H7 (cell line): ENCODE results near the gene TRIM5. TPM values are rescaled to one million over a fixed set of nuclear protein-coding genes. Genes with fewer than 3 reads are reported as not detected.
A peak's percentile ranks its signal among the peaks of the same experiment; 100 is the strongest.

Experiments used
- DNase-seq: peaks from one replicate; pipeline ENCODE4 v3.0.0; 2012
- H3K27me3 ChIP-seq: 2 replicates; pipeline ENCODE4 v1.6.0; 2011; ENCODE audit warnings: mild to moderate bottlenecking, low read length; ENCODE audit not compliant: control insufficient read depth, insufficient read depth
- H3K36me3 ChIP-seq: replicated peaks from 2 replicates; pipeline ENCODE4 v1.5.1; 2011; ENCODE audit warnings: low read length; ENCODE audit not compliant: control insufficient read depth, insufficient read depth
- H3K4me3 ChIP-seq: 2 replicates; pipeline ENCODE4 v1.5.1; 2011; ENCODE audit warnings: low read depth, mild to moderate bottlenecking, control low read depth, low read length, moderate library complexity; ENCODE audit not compliant: insufficient read depth
- total RNA-seq: library from RNA; depleted of rRNA; stranded (reverse); fragments of >200 nt; shearing (Covaris generic); gene quantifications from 2 replicates; pipeline ENCODE4 v1.2.3, GENCODE V29; 2014; rRNA removed

The TRIM5 gene
- total RNA-seq, 1 experiment from 2014 or later: 12.3 TPM

DNA sequence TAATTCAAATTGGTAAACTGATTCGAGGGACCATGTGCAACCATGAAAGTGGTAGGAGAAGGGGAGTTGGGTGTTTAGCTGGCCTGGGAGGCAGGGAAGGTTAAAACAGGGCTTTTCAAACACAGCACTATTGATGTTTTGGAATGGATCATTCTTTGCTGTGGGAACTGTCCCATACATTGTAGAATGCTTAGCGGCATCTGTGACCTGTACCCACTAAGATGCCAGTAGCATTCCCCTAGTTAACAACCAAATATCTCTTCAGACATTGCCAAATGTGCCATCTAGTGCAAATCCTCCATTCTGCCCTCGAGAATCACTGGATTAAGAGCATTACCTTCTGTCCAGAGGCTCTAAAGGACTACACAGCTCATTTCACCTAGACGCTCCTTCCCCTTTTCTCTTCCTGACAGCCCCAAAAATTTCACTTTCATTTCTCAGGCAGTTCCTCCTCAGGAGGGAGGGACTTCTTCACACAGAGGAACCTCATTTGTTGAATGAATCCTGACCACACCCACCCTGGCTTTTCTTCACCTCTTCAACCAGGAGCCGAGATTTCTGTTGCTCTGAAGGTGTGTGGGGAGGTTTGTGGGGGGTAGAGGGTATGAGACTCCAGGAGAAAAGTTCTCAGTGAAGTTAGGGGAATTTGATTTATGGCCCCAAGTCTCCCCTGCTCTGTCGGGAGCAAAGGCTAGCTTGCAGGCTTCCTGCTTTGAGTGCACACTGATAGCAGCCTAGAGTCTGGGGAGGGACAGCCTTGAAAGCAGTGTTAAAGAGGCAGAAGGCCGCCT is 60.2 kb downstream of the TRIM5 start, which contains the start of gene TRIM34:
Gene TRIM34 (plus strand): TSS at position 513 of the 791 bp plus-strand sequence. CDS start 7,331 bp downstream, outside the sequence.
- Histone ChIP-seq H3K27me3 (no peaks in the 10 kb centered on the region), H3K36me3 (no peaks in the 10 kb centered on the region), H3K4me3 (peak within 1 kb of the TSS; percentile 6; the same call in 1 of the 2 replicates)
- peak; percentile 75 for DNase-seq

DNA sequence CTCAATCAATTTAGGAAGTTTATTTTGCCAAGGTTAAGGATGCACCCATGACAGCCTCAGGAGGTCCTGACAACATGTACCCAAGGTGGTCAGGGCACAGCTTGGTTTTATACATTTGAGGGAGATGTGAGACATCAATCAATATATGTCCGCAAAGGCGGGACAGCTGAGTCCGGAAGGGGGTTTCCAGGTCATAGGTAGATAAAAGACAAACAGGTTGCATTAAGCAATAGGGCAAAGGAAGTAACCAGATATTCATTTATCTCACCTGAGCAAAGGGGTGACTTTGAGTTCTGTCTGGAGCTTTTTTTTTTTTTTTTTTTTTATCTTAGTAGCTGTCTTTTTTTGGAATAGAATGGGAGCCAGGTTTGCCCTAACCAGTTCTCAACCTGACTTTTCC is 62.1 kb downstream of the TRIM5 start:
- Histone ChIP-seq H3K4me3 (no peak overlapping the region), H3K27me3 (no peaks in the 10 kb centered on the region), H3K36me3 (no peaks in the 10 kb centered on the region)
- no peak for DNase-seq

DNA sequence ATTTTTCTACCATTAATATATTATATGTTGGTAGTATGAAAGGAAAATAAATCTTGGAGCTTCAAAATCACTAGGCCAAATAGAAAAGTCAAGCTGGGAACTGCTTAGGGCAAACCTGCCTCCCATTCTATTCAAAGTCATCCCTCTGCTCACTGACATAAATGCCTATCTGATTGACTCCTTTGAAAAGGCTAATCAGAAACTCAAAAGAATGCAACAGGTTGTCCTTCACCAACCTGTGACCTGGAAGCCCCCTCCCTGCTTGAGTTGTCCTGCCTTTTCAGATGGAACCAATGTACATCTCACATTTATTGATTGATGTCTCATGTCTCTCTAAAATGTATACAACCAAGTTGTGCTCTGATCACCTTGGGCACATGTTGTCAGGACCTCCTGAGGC is 63.3 kb downstream of the TRIM5 start:
- no peaks in the 10 kb centered on the region for H3K27me3 ChIP-seq
- H3K36me3 ChIP-seq: no peaks in the 10 kb centered on the region
- DNase-seq: no peak
- H3K4me3 ChIP-seq: no peak overlapping the region

DNA sequence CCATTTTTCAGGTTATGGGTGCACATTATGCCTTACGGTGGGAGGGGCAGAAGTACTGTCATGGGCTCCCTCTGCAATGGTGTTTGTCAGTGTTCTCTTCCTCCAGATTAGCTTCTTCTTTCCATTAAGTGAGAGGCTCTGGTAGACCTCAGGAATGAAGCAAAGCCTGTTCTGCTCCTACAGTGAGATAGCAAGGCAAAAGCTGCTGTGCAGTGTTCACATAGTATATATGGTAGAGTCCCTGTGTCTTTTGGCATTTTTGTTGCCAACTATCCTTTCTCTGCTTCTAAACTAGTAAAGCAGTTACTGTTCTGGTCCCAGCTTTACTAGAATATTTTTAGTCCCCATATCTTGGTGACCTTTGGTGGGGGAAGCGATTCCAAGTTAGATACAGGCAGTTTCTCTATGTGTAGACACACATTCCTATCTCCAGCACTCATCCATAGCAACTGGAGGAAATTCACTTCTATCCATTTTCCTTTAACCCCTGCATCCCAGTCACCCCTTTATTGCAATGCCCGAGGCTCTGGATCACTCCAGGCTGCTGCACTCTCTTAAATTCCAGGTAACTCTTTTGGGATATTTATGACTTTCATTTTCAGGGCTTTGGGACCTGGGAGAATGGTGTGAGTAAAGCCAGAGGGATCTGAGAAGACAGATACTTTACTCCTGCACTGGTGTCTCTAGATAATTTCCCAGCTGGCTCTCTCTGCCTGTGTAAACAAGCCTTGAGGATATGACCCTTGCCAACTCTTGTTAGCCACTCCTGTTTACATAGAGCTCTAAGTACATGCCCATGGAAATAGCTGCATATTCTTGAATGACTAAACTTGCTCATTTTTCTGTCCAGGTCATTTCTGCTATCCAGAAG is 64.0 kb downstream of the TRIM5 start:
- Histone ChIP-seq H3K4me3 (no peak overlapping the region), H3K27me3 (no peaks in the 10 kb centered on the region), H3K36me3 (no peaks in the 10 kb centered on the region)
- DNase-seq: peak; percentile 17

DNA sequence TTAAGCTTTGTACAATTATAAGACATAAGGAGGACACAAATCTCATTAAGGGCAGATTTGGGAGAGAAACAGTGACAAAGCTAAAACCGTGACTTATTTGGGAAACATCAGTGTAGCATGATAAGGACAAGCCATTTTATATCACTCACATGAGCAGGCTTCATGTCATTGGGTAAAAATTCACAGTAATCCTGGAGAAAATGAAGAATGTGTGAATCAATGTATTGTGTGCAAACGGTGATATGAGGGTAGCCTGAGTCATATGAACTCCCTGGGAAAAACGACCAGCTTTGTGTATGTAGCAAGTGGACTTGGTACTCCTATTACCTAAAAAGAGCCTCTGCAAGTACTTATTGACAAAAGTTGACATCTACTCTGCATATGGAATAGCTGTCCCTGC is 66.1 kb downstream of the TRIM5 start:
- Histone ChIP-seq H3K27me3 (no peaks in the 10 kb centered on the region), H3K36me3 (no peaks in the 10 kb centered on the region), H3K4me3 (no peak overlapping the region)
- DNase-seq: no peak

Other genes starting within 250 kb of the TRIM5 start
- not detected in 2 replicates for gene OR51I1, start 243.6 kb downstream of the TRIM5 start, total RNA-seq
- gene OR51I2, start 235.8 kb downstream of the TRIM5 start, total RNA-seq: not detected in 2 replicates
- not detected in 2 replicates for gene OR52D1, start 196.4 kb downstream of the TRIM5 start, total RNA-seq
- gene UBQLN3, start 175.1 kb downstream of the TRIM5 start, total RNA-seq: not detected in 2 replicates
- gene UBQLNL, start 168.4 kb downstream of the TRIM5 start, total RNA-seq: not detected in 2 replicates
- gene OR52H1, start 136.5 kb downstream of the TRIM5 start, total RNA-seq: 0.30 TPM in 1 of 2 replicates, not detected in the other
- not detected in 2 replicates for gene OR52B6, start 104.2 kb downstream of the TRIM5 start, total RNA-seq
- 27.4 and 40.6 TPM in 2 replicates for gene TRIM6, start 88.4 kb downstream of the TRIM5 start, total RNA-seq
- 1.4 and 1.6 TPM in 2 replicates for gene TRIM34, start 60.1 kb downstream of the TRIM5 start, total RNA-seq
- gene TRIM22, start 4.7 kb upstream of the TRIM5 start, total RNA-seq: 2.6 and 3.0 TPM in 2 replicates
- gene OR56B1, start 51.4 kb upstream of the TRIM5 start, total RNA-seq: not detected in 2 replicates
- not detected in 2 replicates for gene OR52N4, start 69.2 kb upstream of the TRIM5 start, total RNA-seq
- gene OR52N5, start 98.3 kb upstream of the TRIM5 start, total RNA-seq: 0.07 TPM in 1 of 2 replicates, not detected in the other
- gene OR52N1, start 106.2 kb upstream of the TRIM5 start, total RNA-seq: not detected in 2 replicates
- gene OR52N2, start 123.8 kb upstream of the TRIM5 start, total RNA-seq: not detected in 2 replicates
- gene OR52E6, start 156.8 kb upstream of the TRIM5 start, total RNA-seq: not detected in 2 replicates
- gene OR52E8, start 172.6 kb upstream of the TRIM5 start, total RNA-seq: not detected in 2 replicates
- gene OR52E4, start 195.6 kb upstream of the TRIM5 start, total RNA-seq: not detected in 2 replicates
- gene OR52E5, start 208.1 kb upstream of the TRIM5 start, total RNA-seq: not detected in 2 replicates